Sigmoid colon (tissue), 7 donors: ENCODE data around the gene SIGLEC5. TPM values are rescaled to one million over a fixed set of nuclear protein-coding genes. Genes with fewer than 3 reads are reported as not detected.

Experiments
- DNase-seq: peaks from one replicate; pipeline ENCODE4 v3.0.0-alpha.2; 2019
- H3K27ac ChIP-seq, 4 donors: fragments of 200-600 bp; sonication (generic); one replicate each; pipeline ENCODE4 v1.5.1; 2016 to 2019; ENCODE audit warnings: mild to moderate bottlenecking in 1 of 4
- H3K27me3 ChIP-seq, 3 donors: fragments of 200-600 bp; sonication (generic); one replicate each; pipeline ENCODE4 v1.5.1; 2019; ENCODE audit warnings: mild to moderate bottlenecking in 1 of 3
- H3K36me3 ChIP-seq, 4 donors: fragments of 200-600 bp; sonication (generic); one replicate each; pipeline ENCODE4 v1.5.1; 2016 to 2019
- H3K4me1 ChIP-seq, 4 donors: fragments of 200-600 bp; sonication (generic); one replicate each; pipeline ENCODE4 v1.5.1; 2017 to 2019
- H3K4me3 ChIP-seq, 4 donors: fragments of 200-600 bp; sonication (generic); one replicate each; pipeline ENCODE4 v1.5.1; 2017 to 2019; ENCODE audit warnings: mild to moderate bottlenecking in 2 of 4, moderate library complexity in 1 of 4
- H3K9me3 ChIP-seq, 4 donors: fragments of 200-600 bp in 3 of 4; sonication (generic) in 3 of 4; one replicate each; pipeline versions ENCODE4 v1.5.1 to v1.6.1; 2013 to 2019
- EP300 ChIP-seq, 4 donors: sonication (generic); formaldehyde crosslinking; IDR thresholded peaks; one replicate each; pipeline ENCODE4 v1.6.1; 2017; ENCODE audit warnings: antibody characterized with exemption in 4 of 4
- POLR2A ChIP-seq, 2 donors: fragments of 450-650 bp; IDR thresholded peaks; one replicate each; pipeline ENCODE4 v1.6.1; 2016; ENCODE audit warnings: antibody characterized with exemption in 2 of 2, mild to moderate bottlenecking in 2 of 2, moderate library complexity in 2 of 2
- POLR2AphosphoS5 ChIP-seq, 4 donors: sonication (generic); formaldehyde crosslinking; IDR thresholded peaks; one replicate each; pipeline ENCODE4 v1.6.1; 2017; ENCODE audit warnings: antibody characterized with exemption in 4 of 4
- WGBS, 2 donors: extraction: QIAGEN DNeasy Blood & Tissue Kit; methylation state at CpG; one replicate each; pipeline ENCODE4 v1.1.7; 2013; 5-methylcytosine and 5-hydroxymethylcytosine counted together
- intact Hi-C: fragments of 100-400 bp; cut with DNase I; formaldehyde crosslinking; loops from one replicate; pipeline ENCODE4 v1.15.1; 2023
- polyA plus RNA-seq, 3 donors: library from polyadenylated mRNA; stranded (reverse); fragments of 200-250 nt; gene quantifications; one replicate each; pipeline ENCODE4 v1.2.3, GENCODE V29; 2013
- small RNA-seq, 3 donors: library from RNA; depleted of rRNA; stranded (forward); fragments of <200 nt; gene quantifications; one replicate each; pipeline ENCODE3, GENCODE V24; 2016
- total RNA-seq, 4 donors: library from RNA; depleted of rRNA; stranded (reverse); fragments of >200 nt; gene quantifications; one replicate each; pipeline ENCODE4 v1.1.0, GENCODE V29; 2016
- TF ChIP-seq, protein P1 (sequence below), 4 experiments: fragments of 450-650 bp in 3 of 4; fragments of 200-600 bp in 1 of 4; IDR thresholded peaks; one replicate each; pipeline ENCODE4 v1.5.1; 2016 to 2019; ENCODE audit warnings: antibody characterized with exemption in 4 of 4, mild to moderate bottlenecking in 3 of 4, moderate library complexity in 2 of 4
- donor health status: healthy with polysubstance abuse.
- donor health status: Bipolar disorder and iron deficiency.
- donor health status: healthy.

The SIGLEC5 gene
- total and polyA plus RNA-seq, 7 donors, result 0.36 to 0.68 (median 0.52) TPM; not detected in 3

DNA sequence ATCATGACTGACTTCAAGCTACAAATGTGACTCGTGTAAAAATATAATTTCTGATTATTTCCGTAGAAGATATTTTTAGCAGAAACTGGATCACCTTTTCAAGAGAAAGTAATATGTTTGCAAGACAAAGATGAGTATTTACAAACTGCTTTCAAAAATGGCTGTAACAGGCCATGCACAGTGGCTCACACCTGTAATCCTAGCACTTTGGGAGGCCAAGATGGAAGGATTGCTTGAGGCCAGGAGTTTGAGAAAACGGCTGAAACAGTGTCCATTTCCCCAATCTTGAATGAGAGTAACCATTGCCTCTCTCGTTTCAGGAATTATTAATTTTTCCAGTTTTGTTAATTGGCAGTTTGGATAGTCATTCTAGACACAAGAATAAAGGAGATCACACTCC is 62.6 kb downstream of the SIGLEC5 start:
- H3K36me3 ChIP-seq, result no peaks in the 10 kb centered on the region
- DNase-seq, result no peak
- no peak overlapping the region for H3K4me3 ChIP-seq
- H3K27ac ChIP-seq, result no peak overlapping the region
- TF ChIP-seq, protein P1, sequence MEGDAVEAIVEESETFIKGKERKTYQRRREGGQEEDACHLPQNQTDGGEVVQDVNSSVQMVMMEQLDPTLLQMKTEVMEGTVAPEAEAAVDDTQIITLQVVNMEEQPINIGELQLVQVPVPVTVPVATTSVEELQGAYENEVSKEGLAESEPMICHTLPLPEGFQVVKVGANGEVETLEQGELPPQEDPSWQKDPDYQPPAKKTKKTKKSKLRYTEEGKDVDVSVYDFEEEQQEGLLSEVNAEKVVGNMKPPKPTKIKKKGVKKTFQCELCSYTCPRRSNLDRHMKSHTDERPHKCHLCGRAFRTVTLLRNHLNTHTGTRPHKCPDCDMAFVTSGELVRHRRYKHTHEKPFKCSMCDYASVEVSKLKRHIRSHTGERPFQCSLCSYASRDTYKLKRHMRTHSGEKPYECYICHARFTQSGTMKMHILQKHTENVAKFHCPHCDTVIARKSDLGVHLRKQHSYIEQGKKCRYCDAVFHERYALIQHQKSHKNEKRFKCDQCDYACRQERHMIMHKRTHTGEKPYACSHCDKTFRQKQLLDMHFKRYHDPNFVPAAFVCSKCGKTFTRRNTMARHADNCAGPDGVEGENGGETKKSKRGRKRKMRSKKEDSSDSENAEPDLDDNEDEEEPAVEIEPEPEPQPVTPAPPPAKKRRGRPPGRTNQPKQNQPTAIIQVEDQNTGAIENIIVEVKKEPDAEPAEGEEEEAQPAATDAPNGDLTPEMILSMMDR (IDR thresholded peaks at IDR 0.05), result no peak
- TF ChIP-seq POLR2A (IDR thresholded peaks at IDR 0.05), result no peak
- no peak for TF ChIP-seq EP300 (IDR thresholded peaks at IDR 0.05)
- TF ChIP-seq POLR2AphosphoS5 (IDR thresholded peaks at IDR 0.05), result no peak
- WGBS, 2 donors, result 83% methylated on average over 4 of the region's 4 CpGs
- H3K9me3 ChIP-seq, result no peaks in the 10 kb centered on the region
- peaks cover 0 to 11% (median 10%) of the 10 kb centered on the region in 4 donors for H3K4me1 ChIP-seq
- H3K27me3 ChIP-seq, result peaks cover 0 to 17% (median 0%) of the 10 kb centered on the region in 3 donors
- intact Hi-C loops, result no loop called here

DNA sequence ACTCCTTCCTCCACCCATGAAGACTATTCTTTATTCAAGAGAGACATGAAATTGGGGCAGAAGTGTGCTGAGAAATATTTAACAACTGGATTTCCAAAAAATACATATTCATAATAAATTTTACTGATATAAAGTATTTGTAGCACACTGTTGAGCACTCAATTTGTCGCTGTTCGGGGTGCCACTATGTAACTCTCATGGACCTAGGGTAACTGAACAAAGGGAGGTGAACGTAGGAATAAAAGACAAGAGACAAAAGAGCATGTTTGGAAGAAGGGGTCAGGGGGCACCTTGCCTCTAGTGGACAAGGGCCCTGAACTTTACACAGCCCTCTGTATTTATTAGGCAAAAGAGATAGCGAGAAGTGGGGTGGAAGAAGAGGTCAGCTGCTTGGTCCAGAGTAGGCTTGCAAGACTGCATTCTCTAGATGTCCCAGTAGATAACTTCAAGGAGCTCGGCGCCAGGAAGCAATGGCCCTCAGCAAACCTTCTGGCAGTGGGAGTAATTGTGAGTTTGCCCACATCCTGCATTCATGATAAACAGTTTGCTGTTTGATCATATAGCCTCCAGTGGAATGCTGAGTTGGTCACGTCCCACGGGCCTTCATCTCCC is 63.6 kb downstream of the SIGLEC5 start:
- intact Hi-C loops, result no loop called here
- no peaks in the 10 kb centered on the region for H3K9me3 ChIP-seq
- H3K4me1 ChIP-seq, result peaks cover 0 to 1% (median under 1%) of the 10 kb centered on the region in 4 donors
- no peak overlapping the region for H3K27ac ChIP-seq
- H3K4me3 ChIP-seq, result no peak overlapping the region
- peaks cover 0 to 17% (median 0%) of the 10 kb centered on the region in 3 donors for H3K27me3 ChIP-seq
- TF ChIP-seq POLR2AphosphoS5 (IDR thresholded peaks at IDR 0.05) (no peak), POLR2A (IDR thresholded peaks at IDR 0.05) (no peak), EP300 (IDR thresholded peaks at IDR 0.05) (no peak)
- TF ChIP-seq, protein P1 (IDR thresholded peaks at IDR 0.05), result no peak
- DNase-seq, result no peak
- no peaks in the 10 kb centered on the region for H3K36me3 ChIP-seq
- WGBS, 2 donors, result 71 to 75% methylated on average over 8 of the region's 8 CpGs

DNA sequence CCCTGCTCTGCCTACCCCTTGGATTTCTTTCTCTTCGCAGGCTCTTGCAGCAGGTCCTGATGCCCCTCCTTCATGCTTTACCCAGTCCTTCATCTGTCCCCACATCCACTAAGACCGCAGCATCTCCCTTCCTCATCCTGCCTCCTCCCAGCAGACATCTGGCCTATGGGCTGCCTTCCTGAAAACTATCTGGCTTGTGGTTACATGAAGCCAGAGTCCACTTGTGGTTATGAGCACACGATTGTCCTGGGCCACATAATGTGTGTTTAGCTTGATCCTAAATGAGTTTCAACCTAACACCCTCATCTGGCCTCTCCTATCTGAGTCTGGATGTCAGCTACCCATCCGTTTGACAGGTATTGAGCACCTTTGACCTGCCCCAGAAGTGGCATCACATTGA is 64.6 kb downstream of the SIGLEC5 start:
- Histone ChIP-seq H3K9me3 (no peaks in the 10 kb centered on the region), H3K27ac (no peak overlapping the region), H3K4me1 (no peaks in the 10 kb centered on the region), H3K4me3 (no peak overlapping the region), H3K27me3 (peaks cover 0 to 19% (median 0%) of the 10 kb centered on the region in 3 donors), H3K36me3 (no peaks in the 10 kb centered on the region)
- intact Hi-C loops, result no loop called here
- WGBS, 2 donors, result 57 to 59% methylated on average over 4 of the region's 4 CpGs
- TF ChIP-seq POLR2AphosphoS5 (IDR thresholded peaks at IDR 0.05) (no peak), POLR2A (IDR thresholded peaks at IDR 0.05) (no peak), EP300 (IDR thresholded peaks at IDR 0.05) (no peak)
- TF ChIP-seq, protein P1 (IDR thresholded peaks at IDR 0.05), result no peak
- no peak for DNase-seq

DNA sequence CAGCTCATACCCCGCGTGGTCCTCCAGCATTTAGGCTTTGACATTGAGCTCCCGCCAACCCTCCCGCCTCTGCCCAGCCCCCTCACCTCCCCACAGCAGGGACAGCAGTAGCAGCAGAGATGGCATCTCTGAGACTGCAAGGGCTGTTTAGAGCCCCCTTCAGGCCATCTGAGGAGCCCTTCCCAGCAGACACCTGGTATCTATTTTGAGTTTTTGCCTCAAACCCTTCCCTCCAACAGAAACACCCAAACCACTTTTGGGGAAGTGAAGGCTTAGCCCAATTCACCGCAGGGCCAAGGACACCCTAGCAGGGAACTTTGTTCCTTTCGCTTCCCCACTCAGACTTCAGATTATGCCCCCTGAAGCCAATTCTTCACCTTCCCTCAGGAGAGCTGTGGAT is 65.4 kb downstream of the SIGLEC5 start:
- 31 to 47% methylated on average over 6 of the region's 6 CpGs for WGBS, 2 donors
- DNase-seq, result no peak
- Histone ChIP-seq H3K4me1 (no peaks in the 10 kb centered on the region), H3K27ac (no peak overlapping the region), H3K4me3 (no peak overlapping the region), H3K9me3 (no peaks in the 10 kb centered on the region), H3K27me3 (peaks cover 0 to 25% (median 0%) of the 10 kb centered on the region in 3 donors), H3K36me3 (no peaks in the 10 kb centered on the region)
- intact Hi-C loops, result no loop called here
- no peak for TF ChIP-seq EP300 (IDR thresholded peaks at IDR 0.05)
- TF ChIP-seq POLR2A (IDR thresholded peaks at IDR 0.05), result no peak
- no peak for TF ChIP-seq POLR2AphosphoS5 (IDR thresholded peaks at IDR 0.05)
- TF ChIP-seq, protein P1 (IDR thresholded peaks at IDR 0.05), result no peak

Small RNAs within 50 kb of the gene (small RNA-seq; reads per million reads assigned to genes)
- gene AC018755.2, result 0 reads per million in 3 donors

Other genes starting within 250 kb of the SIGLEC5 start
- not detected for gene LIM2, start 242.4 kb downstream of the SIGLEC5 start, total RNA-seq
- gene LIM2, start 242.4 kb downstream of the SIGLEC5 start, polyA plus RNA-seq, result not detected
- not detected for gene C19orf84, start 239.8 kb downstream of the SIGLEC5 start, total RNA-seq
- under 1 TPM in 1 of 3 donors, not detected in 2; 0.10 TPM for gene C19orf84, start 239.8 kb downstream of the SIGLEC5 start, polyA plus RNA-seq
- gene SIGLEC10, start 212.8 kb downstream of the SIGLEC5 start, total RNA-seq, result 10 to 100 TPM in 1 of 4 donors, 1 to 10 TPM in 2, under 1 TPM in 1; 0.83 to 13.8 (median 2.5) TPM
- 10 to 100 TPM in 2 of 3 donors, 1 to 10 TPM in 1; 1.8 to 14.4 (median 11.8) TPM for gene SIGLEC10, start 212.8 kb downstream of the SIGLEC5 start, polyA plus RNA-seq
- under 1 TPM in 1 of 4 donors, not detected in 3; 0.36 TPM for gene SIGLEC8, start 171.9 kb downstream of the SIGLEC5 start, total RNA-seq
- gene SIGLEC8, start 171.9 kb downstream of the SIGLEC5 start, polyA plus RNA-seq, result 1 to 10 TPM in 2 of 3 donors, under 1 TPM in 1; 0.60 to 4.9 (median 1.9) TPM
- gene CEACAM18, start 151.9 kb downstream of the SIGLEC5 start, total RNA-seq, result not detected
- not detected for gene CEACAM18, start 151.9 kb downstream of the SIGLEC5 start, polyA plus RNA-seq
- under 1 TPM in 1 of 4 donors, not detected in 3; 0.16 TPM for gene SIGLEC12, start 128.6 kb downstream of the SIGLEC5 start, total RNA-seq
- 10 to 100 TPM in 1 of 3 donors, under 1 TPM in 1, not detected in 1; 0.86 to 11.6 TPM for gene SIGLEC12, start 128.6 kb downstream of the SIGLEC5 start, polyA plus RNA-seq
- 1 to 10 TPM in 2 of 4 donors, under 1 TPM in 2; 0.55 to 2.1 (median 1.4) TPM for gene SIGLEC6, start 98.7 kb downstream of the SIGLEC5 start, total RNA-seq
- gene SIGLEC6, start 98.7 kb downstream of the SIGLEC5 start, polyA plus RNA-seq, result under 1 TPM in 1 of 3 donors, not detected in 2; 0.64 TPM
- 1 to 10 TPM; 3.3 to 5.8 (median 5.2) TPM for gene ZNF175, start 59.1 kb downstream of the SIGLEC5 start, total RNA-seq
- 1 to 10 TPM; 1.4 to 3.6 (median 3.6) TPM for gene ZNF175, start 59.1 kb downstream of the SIGLEC5 start, polyA plus RNA-seq
- gene SIGLEC14, start 16.4 kb upstream of the SIGLEC5 start, total RNA-seq, result 1 to 10 TPM in 2 of 4 donors, under 1 TPM in 1, not detected in 1; 0.55 to 6.1 (median 5.6) TPM
- 10 to 100 TPM in 1 of 3 donors, 1 to 10 TPM in 2; 1.2 to 10.2 (median 5.3) TPM for gene SIGLEC14, start 16.4 kb upstream of the SIGLEC5 start, polyA plus RNA-seq
- gene SPACA6, start 62.9 kb upstream of the SIGLEC5 start, total RNA-seq, result 10 to 100 TPM; 19.9 to 45.7 (median 29.1) TPM
- gene SPACA6, start 62.9 kb upstream of the SIGLEC5 start, polyA plus RNA-seq, result 1 to 10 TPM in 2 of 3 donors, not detected in 1; 3.0 to 4.8 TPM
- gene HAS1, start 93.6 kb upstream of the SIGLEC5 start, total RNA-seq, result 1 to 10 TPM in 1 of 4 donors, under 1 TPM in 2, not detected in 1; 0.49 to 3.1 (median 0.83) TPM
- 1 to 10 TPM in 1 of 3 donors, under 1 TPM in 2; 0.17 to 1.2 (median 0.46) TPM for gene HAS1, start 93.6 kb upstream of the SIGLEC5 start, polyA plus RNA-seq
- gene FPR1, start 121.5 kb upstream of the SIGLEC5 start, total RNA-seq, result 10 to 100 TPM in 1 of 4 donors, 1 to 10 TPM in 3; 2.8 to 15.9 (median 6.2) TPM
- 10 to 100 TPM in 1 of 3 donors, 1 to 10 TPM in 2; 1.2 to 12.0 (median 4.6) TPM for gene FPR1, start 121.5 kb upstream of the SIGLEC5 start, polyA plus RNA-seq
- gene FPR2, start 130.8 kb upstream of the SIGLEC5 start, total RNA-seq, result 1 to 10 TPM in 2 of 4 donors, under 1 TPM in 1, not detected in 1; 0.36 to 3.7 (median 1.2) TPM
- gene FPR2, start 130.8 kb upstream of the SIGLEC5 start, polyA plus RNA-seq, result 1 to 10 TPM in 2 of 3 donors, under 1 TPM in 1; 0.60 to 2.3 (median 1.4) TPM
- 1 to 10 TPM; 1.6 to 6.7 (median 3.3) TPM for gene FPR3, start 164.8 kb upstream of the SIGLEC5 start, total RNA-seq
- 10 to 100 TPM in 1 of 3 donors, 1 to 10 TPM in 2; 3.6 to 25.9 (median 6.1) TPM for gene FPR3, start 164.8 kb upstream of the SIGLEC5 start, polyA plus RNA-seq